HG03442 (cell line): ENCODE measurements around the gene ZSCAN23.
A peak's percentile ranks its signal among the peaks of the same experiment; 100 is the strongest.
"Not testable (repeated sequence)": the region's sequence is repeated elsewhere in the genome, so short reads cannot be mapped to it uniquely, and the experiment has no call there.

Experiments used
- ATAC-seq: cut with Tn5 transposase; IDR thresholded peaks from one replicate; pipeline ENCODE4 v1.9.1; 2021; ENCODE audit warnings: mild to moderate bottlenecking, moderate library complexity; ENCODE audit not compliant: unreplicated experiment

ZSCAN23 gene

DNA sequence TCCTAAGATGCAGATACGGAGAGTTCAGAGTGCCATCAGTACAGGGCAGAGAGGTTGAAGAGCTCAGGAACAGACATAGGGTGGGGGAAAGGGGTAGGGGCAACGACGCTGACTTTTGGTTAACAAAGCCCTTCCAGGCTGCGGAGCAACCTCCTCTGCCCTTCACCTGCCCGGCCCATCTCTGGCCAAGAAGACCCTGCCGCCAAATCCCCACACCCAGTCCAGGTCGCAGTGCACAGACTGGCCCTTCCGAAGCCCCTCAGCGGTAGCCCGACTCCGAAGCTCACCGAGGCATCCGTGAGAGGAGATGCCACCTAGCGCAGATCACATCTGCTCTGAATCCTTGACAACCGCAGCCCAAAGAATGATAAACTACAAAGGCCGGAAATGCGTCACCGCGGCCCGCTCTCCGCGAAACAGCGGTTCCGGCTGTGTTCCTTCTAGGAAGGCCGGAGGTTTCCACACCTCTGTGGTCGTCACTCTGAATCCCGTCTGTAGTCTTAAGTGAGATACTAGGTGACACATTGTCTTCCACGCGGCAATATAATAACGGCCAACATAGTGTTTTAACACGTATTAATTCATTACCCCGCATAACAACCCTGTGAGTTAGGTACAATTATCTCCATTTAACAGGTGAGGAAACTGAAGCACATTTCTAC, at the start of gene ZSCAN23:
Gene ZSCAN23, minus strand, starts transcription at position 380 of the 662 bp plus-strand sequence. CDS start 7,225 bp downstream, outside the sequence.
- ATAC-seq: peak; percentile 89

DNA sequence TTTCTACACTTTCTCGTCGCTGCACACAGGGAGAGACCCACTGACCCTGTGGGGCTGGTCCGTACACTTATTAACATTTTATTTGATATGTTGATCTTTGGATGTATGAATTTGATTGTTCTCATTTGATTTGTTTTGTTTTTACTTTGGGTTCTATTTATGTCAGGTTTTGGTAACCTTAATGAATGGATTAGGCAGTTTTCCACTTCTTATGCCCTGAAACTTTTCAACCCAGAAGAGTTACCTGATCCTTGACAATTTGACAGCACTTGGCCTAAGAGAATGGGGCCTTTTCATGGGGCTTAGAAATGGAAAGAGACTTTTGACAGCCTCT, 48.7 kb upstream of the ZSCAN23 start:
- ATAC-seq: no peak

DNA sequence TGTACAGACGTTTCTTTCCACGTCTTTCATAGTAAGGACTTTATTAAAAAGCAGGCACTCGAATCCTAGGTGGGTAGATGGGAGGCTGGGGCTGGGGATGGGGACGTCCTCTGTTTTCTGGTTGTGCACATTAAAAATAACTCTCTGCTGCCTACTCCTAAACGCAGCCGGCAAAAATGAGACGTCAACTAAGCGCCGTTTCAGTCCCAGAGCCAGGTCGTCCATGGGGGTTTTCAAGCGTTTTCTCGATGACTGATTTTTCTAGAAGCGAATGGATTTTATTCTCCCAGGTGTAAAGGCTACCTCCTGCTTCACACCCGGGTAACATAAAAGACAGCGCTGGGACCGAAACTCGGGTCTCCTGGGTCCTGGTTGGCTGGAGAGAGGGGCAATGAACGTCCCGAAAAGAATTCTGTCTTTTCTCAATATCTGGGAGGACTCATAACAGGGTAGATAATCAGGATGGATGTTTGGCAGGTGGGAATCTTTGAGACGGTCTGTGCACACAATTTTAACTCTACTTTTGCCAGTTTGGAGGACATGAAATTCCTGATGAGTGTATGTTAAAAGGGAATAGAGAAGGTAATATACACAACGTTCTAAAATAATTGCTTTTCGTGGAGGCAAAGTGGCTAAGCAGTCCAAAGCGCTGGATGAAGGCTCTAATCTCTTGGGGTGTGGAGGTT, 47.1 kb upstream of the ZSCAN23 start:
- ATAC-seq: no peak

DNA sequence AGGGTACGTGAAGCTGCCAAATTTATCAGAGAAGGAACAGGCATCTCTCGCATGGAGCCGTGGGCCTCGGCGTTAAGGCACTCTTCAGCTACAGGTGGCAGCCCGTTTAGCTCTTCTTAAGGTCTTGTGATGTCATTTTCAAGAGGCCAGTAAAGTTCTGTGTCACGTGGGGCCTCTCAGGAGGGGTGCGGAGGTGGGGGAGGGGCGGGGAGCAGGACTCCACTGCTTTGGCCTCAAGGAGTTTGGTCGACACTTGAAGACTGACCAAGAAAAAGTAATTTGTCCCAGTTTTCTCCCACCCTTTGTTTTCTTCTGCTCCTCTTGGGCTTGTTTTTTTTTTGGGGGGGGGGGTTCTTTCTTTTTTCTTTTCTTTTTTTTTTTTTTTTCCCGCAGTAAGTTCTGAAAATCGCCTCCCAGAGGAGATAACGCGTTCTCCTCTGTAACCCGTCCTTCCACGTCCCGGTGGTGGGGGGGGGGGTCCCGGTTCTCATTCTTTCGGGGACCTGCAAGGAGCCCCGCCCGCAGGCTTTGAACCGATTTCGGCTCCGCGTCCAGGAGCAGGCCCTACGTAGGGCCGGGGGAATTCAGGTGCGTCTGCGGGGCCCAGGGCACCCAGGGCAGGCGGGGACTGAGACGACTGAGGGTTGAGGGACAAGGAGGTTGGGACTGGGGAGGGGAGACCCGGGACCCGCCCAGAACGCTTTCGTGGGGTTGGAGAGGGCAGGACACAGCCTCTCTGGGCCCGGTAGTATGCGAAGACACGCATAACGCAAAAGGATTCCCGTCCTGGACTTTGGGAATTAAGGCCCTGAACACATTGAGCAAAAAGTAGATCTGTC, 46.3 kb upstream of the ZSCAN23 start:
- ATAC-seq: no peak

GRCh38 chr6:28488916-28489365, 45.6 kb upstream of the ZSCAN23 start:
- ATAC-seq: no peak

- no peak for ATAC-seq
Measured at GRCh38 chr6:28486988-28487742, 43.9 kb upstream of the ZSCAN23 start.

GRCh38 chr6:28486533-28486932, 43.2 kb upstream of the ZSCAN23 start:
- ATAC-seq: no peak

DNA sequence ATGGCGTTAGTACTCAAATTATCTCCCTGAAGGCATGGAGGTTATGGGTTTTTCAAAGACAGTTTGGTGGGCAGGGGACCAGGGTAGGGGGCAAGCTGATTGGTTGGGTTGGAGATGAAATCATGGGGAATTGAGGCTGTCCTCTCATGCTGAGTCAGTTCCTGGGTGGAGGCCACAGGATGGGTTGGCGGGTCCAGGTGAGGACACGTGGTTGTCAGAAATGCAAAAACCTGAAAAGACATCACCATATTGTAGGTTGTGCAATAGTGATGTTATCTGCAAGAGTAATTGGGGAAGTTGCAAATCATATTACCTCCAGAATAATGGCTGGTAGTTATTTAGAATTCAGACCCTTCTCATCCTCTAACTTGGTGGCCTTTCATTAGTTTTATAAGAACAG, 42.2 kb upstream of the ZSCAN23 start:
- ATAC-seq: no peak

- no peak for ATAC-seq
Measured at GRCh38 chr6:28480253-28480932, 37.1 kb upstream of the ZSCAN23 start.

- no peak for ATAC-seq
Measured at GRCh38 chr6:28478518-28478917, 35.2 kb upstream of the ZSCAN23 start.

GRCh38 chr6:28474441-28475219, 31.3 kb upstream of the ZSCAN23 start:
- ATAC-seq: no peak

DNA sequence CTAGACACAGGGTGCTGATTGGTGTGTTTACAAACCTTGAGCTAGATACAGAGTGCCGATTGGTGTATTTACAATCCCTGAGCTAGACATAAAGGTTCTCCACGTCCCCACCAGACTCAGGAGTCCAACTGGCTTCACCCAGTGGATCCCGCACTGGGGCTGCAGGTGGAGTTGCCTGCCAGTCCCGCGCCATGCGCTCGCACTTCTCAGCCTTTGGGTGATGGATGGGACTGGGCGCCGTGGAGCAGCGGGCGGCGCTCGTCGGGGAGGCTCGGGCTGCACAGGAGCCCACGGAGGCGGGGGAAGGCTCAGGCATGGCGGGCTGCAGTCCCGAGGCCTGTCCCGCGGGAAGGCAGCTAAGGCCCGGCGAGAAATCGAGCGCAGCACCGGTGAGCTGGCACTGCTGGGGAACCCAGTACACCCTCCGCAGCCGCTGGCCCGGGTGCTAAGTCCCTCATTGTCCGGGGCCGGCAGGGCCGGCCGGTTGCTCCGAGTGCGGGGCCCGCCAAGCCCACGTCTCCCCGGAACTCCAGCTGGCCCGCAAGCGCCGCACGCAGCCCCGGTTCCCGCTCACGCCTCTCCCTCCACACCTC, 26.0 kb upstream of the ZSCAN23 start:
- not testable (repeated sequence) for ATAC-seq

DNA sequence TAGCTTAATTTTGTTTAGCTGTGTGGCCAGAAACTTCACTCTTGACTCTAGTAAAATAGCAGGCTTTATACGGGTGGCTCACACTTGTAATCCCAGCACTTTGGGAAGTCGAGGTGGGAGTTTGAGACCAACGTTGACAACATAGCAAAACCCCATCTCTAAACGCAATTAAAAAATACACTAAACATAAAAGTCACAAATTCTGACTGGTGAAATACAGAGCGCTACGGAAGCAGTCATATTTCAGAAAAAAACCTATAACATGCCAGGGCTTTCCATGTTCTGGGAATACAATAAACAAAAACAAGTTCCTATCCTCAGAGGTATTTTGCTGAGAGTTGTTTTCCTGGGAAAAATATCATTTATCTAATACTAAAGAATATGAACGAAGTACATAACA, 24.8 kb upstream of the ZSCAN23 start:
- ATAC-seq: no peak

DNA sequence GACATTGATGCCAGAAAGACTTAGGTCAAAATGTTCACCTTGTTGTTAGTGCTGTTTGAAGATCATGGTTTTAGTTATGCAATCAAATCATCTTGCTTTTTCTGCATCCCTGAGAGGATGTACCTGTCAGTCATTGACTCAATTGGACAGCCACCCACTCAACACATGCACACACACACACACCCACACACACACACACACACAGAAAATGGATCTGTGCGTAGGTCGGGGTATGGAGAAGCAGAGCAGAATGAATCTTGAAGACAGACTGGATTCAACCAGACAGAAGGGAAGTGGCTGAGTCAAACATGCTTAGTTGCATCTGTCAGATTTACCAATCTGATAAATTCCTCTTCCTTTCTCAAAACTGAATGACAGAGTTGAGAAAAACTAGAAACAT, 19.1 kb upstream of the ZSCAN23 start:
- no peak for ATAC-seq

DNA sequence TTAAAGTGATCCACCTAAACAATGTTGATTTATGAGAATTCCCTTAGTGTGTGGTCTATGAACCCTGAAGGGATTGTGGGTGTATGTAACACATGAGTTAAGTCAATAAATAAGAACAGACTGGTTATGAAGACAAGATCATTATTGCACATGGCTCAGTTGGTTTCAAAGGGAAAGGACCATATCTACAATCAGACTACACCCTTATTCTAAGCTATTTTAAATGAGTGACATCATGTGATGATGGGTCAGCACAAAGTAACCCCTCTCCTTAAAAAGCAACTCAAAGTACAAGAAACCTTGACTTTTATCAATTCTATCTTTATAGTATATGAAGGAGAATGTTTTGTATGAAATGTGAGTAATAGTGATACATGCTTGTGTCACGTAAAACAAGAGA, 15.3 kb upstream of the ZSCAN23 start:
- no peak for ATAC-seq

- ATAC-seq: no peak
Measured at GRCh38 chr6:28449056-28449455, 5.8 kb upstream of the ZSCAN23 start.

DNA sequence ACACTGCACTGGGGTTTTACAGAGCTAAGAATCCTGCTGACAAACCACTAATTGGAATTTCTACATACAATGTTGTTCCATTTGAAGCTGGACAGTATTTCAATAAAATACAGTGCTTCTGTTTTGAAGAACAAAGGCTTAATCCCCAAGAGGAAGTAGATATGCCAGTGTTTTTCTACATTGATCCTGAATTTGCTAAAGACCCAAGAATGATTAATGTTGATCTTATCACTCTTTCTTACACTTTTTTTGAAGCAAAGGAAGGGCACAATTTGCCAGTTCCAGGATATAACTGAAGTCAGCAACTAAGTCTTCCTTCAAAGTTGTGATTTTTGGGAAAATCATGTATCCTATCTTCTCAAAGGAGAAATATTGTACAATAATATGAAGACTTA, 4.2 kb upstream of the ZSCAN23 start:
- ATAC-seq: not testable (repeated sequence)

DNA sequence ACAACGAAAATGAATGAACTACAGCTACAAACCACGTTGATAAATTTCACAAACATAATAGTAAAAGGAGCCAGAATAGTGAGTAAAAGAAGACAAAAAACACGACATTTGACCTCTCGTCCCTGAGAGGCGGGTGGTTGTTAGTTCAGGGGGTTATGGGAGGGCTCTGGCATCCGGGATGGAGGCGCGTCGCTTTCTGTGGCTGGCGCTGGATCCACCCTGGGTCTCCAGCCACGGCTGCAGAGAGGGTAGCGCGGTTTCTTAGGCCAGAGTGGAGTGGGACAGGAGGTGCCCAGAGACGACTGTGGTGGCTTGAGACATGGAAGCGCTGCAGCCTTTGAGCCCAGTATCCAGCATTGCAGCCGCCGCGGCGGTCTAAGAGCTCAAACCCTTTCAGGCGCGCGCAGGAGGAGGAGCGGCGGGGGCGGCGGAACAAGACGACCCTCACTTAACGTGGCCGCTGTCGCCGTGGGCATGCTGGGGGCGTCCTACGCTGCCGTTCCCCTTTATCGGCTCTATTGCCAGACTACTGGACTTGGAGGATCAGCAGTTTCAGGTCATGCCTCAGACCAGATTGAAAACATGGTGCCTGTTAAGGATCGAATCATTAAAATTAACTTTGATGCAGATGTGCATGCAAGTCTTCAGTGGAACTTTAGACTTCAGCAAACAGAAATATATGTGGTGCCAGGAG, 3.7 kb upstream of the ZSCAN23 start:
- no peak for ATAC-seq

DNA sequence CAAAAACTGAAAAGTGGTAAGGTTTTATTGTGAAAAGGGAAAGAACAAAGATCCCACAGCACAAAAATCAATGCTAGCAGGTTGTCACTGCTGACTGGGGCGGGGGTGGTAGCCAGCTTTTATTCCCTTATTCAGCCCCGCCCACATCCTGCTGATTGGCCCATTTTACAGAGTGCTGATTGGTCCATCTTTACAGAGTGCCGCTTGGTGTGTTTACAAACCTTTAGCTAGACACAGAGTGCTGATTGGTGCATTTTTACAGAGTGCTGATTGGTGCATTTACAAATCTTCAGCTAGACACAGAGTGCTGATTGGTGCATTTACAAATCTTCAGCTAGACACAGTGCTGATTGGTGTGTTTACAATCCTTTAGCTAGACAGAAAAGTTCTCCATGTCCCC, 1.5 kb upstream of the ZSCAN23 start:
- ATAC-seq: not testable (repeated sequence)
